Epithelial cell of proximal tubule (primary cell): ENCODE measurements around the gene PRKCH. TPM values are rescaled to one million over a fixed set of nuclear protein-coding genes. Genes with fewer than 3 reads are reported as not detected.

Experiments used
- DNase-seq: peaks from one replicate; pipeline ENCODE4 v3.0.0-alpha.2; 2011; ENCODE audit warnings: low read depth
- H3K4me3 ChIP-seq: 2 replicates; pipeline ENCODE4 v1.5.1; 2011; ENCODE audit warnings: low read depth, mild to moderate bottlenecking, low read length
- total RNA-seq: library from RNA; depleted of rRNA; stranded (reverse); fragments of >200 nt; gene quantifications from 2 replicates; pipeline ENCODE4 v1.2.3, GENCODE V29; 2015
- TF ChIP-seq, protein P1 (sequence below): conservative IDR thresholded peaks from 2 replicates; pipeline ENCODE4 v1.5.1; 2012; ENCODE audit warnings: low read depth, mild to moderate bottlenecking, low read length

The PRKCH gene
- total RNA-seq, 1 donor from 2014 or later, result 7.6 TPM

DNA sequence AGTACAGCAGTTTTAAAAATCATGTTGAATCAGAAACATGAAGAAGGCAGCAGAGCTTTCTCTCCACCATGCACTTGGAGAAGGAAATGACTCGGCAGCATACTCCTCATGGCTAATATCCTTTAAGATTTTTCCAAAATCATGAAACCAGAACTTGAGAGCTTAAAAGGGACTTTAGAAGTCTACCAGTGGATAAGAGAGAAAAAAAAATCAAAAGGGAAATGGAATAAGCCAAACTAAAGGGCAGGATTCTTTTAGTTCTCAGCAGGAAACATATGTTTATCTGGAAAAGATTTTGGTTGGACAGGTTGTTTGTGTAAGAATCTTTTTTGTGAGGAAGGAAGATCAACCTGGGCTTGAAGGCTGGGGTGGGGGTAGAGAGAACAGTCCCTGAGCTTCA lies 111.8 kb downstream of the PRKCH start:
- DNase-seq, result no peak
- no peak overlapping the region for H3K4me3 ChIP-seq
- TF ChIP-seq, protein P1, sequence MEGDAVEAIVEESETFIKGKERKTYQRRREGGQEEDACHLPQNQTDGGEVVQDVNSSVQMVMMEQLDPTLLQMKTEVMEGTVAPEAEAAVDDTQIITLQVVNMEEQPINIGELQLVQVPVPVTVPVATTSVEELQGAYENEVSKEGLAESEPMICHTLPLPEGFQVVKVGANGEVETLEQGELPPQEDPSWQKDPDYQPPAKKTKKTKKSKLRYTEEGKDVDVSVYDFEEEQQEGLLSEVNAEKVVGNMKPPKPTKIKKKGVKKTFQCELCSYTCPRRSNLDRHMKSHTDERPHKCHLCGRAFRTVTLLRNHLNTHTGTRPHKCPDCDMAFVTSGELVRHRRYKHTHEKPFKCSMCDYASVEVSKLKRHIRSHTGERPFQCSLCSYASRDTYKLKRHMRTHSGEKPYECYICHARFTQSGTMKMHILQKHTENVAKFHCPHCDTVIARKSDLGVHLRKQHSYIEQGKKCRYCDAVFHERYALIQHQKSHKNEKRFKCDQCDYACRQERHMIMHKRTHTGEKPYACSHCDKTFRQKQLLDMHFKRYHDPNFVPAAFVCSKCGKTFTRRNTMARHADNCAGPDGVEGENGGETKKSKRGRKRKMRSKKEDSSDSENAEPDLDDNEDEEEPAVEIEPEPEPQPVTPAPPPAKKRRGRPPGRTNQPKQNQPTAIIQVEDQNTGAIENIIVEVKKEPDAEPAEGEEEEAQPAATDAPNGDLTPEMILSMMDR, result no peak

DNA sequence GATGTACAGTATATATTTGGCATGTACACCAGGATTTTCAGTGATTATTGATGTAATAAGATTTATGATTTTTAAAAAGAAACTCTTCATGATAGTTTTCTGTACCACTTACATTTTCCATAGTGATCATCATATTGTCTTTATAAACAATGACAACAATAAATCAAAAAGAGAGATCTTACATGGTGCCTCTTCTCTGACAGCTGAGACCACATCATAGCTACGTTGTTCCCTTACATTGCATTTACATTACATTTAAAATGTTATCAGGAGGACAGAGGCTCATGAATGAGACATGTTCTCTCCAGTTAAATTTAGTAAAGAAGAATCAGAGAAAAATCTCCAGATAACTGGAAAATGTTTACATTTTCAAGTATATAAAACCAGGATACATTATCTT lies 112.4 kb downstream of the PRKCH start:
- TF ChIP-seq, protein P1, result no peak
- DNase-seq, result no peak
- H3K4me3 ChIP-seq, result no peak overlapping the region

DNA sequence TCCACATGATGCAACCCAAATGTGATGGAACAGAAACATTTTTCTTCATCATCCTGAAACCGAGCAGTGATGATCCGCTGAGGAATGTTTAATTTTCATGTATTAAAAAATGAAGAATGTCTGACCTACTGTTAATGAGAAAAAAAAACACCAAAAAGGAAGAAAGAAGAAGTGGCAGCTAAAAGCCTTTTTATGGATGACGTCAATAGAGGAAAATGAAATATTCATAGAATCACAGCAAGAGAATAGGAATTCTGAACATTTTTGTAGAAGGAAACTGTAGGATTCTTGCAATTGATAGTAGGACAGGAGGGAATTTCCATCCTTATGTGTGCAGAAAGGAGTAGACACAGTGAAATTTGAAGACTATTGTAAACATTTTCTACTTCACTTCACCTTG lies 112.9 kb downstream of the PRKCH start:
- H3K4me3 ChIP-seq, result no peak overlapping the region
- TF ChIP-seq, protein P1, result no peak
- DNase-seq, result no peak

DNA sequence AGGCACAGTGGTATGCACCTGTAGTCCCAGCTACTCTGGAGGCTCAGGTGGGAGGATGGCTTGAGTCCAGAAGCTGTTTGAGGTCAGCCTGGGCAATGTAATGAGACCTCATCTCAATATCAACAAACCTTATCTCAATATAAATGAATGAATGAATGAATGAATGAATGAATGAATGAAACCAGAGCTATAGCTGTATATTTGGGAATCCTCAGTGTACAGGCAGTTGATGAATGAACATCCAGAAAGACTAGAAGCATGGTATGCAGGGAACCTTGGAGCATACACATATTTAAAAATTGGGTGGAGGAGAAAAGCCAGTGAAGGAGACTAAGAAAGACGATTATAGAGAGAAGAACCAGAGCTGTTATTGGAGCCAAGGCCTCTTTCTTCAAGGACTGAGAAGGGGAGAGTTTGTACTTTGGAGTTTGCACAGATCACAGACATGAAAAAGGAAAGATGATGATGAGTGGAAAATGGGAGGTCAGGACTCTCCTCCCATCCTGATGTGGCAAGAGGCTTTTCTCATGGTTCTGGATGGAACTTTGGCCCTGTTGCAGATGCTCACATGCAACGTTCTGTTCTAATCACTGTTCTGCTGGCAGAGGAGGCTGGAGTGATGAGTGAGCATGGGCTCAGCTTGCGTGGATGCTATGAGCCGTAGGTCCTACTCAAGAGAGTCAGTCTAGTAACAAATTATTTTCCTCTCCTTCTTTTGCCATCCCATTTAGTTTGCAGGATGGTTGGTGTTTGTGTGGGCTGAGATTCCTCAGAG lies 114.4 kb downstream of the PRKCH start:
- TF ChIP-seq, protein P1, result no peak
- no peak for DNase-seq
- no peak overlapping the region for H3K4me3 ChIP-seq

GRCh38 chr14:61437381-61437780 lies 116.0 kb downstream of the PRKCH start:
- DNase-seq, result no peak
- TF ChIP-seq, protein P1, result no peak
- no peak overlapping the region for H3K4me3 ChIP-seq

DNA sequence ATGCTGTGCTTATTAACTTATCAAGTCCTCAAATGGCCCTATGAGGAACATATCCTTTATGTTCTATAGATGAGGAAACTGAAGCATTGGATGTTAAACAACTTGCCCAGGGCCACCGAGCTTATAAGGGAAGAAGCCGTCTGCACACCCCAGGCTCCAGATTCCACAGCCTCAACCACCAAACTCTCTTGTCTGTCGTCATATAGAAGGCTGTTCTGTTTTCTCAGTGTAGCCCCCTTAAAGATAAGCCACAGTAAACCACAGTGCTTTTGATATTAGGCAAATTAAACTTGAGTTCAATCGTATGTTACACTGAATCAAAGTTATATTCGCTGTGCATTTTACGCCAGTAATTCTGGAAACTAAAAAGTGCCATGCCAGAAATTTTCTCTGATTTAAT lies 116.7 kb downstream of the PRKCH start:
- no peak for DNase-seq
- H3K4me3 ChIP-seq, result no peak overlapping the region
- TF ChIP-seq, protein P1, result no peak

DNA sequence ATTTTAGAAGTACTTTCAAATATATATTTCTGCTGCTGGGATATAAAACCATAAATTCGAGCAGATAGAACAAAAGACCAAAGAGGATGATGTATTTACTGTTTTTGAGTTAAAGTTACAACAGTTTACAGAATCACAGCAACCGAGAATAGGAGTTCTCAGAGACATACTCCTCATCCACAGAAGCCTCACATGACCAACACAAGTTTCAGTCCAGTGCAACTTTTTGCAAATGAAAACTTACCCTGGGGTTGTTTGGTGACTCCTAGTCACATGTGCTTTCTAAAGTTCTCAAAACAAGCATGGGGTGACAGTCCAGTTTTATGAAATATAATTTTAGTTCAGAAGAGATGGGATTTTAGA lies 117.1 kb downstream of the PRKCH start:
- TF ChIP-seq, protein P1, result no peak
- DNase-seq, result no peak
- no peak overlapping the region for H3K4me3 ChIP-seq
